GM19324 (cell line): ENCODE results near the gene PGP.
"Not testable (repeated sequence)": the region's sequence is repeated elsewhere in the genome, so short reads cannot be mapped to it uniquely, and the experiment has no call there.

Experiments used
- ATAC-seq: cut with Tn5 transposase; IDR thresholded peaks from one replicate; pipeline ENCODE4 v1.9.1; 2021; ENCODE audit warnings: mild to moderate bottlenecking, moderate library complexity; ENCODE audit not compliant: unreplicated experiment, low FRiP score

PGP gene

DNA sequence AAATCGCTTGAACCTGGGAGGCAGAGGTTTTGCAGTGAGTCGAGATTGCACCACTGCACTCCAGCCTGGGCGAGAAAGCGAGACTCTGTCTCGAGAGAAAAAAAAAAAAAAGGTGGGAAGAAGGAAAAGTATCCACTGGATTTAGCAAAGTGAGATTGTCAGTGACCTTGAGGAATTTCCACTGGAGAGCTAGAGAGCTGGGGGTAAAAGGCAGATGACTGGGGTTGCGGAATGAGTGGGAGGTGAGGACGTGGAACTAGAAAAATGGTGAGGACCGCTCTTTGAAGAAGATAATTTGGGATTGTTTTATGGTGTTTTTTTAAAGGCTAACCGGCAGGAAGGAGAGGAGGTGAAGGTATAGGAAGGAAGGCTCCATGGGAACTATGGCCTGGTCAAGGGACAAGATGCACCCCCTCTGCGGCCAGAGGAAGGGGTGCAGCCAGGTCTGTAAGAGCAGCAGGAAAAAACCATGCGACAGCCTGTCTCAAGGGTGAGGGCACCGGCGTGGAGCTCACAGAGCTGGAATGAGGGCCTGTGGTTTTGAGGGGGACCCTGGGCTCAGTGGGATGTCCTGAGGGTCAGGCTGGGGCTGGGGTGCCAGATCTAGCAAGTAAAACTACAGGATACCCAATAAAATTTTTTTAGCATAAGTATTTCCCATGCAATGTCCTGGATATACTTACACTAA, 10.1 kb downstream of the PGP start:
- no peak for ATAC-seq

- not testable (repeated sequence) for ATAC-seq
Observed at GRCh38 chr16:2203119-2203688, 11.4 kb downstream of the PGP start.

DNA sequence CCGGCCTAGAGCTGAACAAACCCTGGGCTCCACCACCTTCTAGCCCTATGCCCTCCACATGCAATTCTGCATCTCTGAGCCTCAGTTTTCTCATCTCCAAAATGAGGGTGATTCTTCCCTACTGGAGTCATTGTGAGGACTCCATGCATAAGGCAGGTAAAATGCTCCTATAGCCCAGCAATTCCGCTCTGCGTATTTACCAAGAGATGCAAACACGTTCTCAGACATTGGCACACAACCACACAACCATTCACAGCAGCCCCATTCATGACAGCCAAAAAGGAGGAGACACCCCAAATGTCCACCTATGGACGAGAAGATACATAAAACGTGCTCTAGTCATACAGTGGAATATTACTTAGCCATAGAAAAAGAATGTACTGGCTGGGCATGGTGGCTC, 14.3 kb downstream of the PGP start:
- no peak for ATAC-seq

- ATAC-seq, result no peak
Observed at GRCh38 chr16:2199621-2200139, 15.0 kb downstream of the PGP start.

GRCh38 chr16:2199095-2199494, 15.5 kb downstream of the PGP start:
- no peak for ATAC-seq

- no peak for ATAC-seq
Observed at GRCh38 chr16:2198283-2198682, 16.4 kb downstream of the PGP start.

GRCh38 chr16:2197765-2198164, 16.9 kb downstream of the PGP start:
- no peak for ATAC-seq

- ATAC-seq, result no peak
Observed at GRCh38 chr16:2196981-2197511, 17.6 kb downstream of the PGP start.

DNA sequence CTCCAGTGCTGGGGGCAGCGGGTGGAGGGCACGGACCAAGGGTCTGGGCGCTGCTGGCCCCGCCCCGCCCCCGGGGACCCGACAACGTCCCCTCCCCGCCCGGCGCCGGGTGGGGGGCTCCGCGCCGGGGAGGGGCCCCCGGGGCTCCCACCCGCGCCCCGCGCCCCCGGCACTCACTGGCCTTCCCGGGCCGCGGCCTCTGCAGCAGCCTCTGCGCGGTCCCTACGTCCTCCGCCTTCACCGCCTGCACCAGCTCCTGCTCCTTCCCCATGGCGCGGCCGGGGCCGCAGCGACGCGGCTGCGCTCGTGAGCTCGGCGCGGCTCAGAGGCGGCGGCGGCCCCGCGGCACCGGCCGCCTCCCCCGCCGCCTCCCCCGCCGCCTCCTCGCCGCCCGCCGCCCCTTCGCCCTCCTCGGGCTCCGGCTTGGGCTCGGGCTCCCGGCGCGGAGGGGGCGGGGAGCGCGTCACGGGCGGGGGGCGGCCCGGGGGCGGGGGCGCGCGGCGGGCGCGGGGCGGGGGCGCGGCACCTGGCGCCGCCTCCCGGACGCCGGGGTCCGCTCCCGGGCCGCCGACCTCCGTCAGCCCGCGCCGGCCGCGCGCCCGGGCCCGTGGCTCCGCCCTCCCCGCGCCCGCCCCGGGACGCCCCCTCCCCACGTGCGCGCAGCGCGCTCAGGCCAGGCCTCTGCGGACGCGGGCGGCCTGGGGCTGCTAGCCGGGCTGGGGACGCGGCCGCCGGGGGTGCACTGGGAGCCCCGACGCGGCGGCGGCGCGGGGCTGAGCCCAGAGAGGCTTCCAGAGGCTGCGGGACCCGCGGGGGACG, 18.3 kb downstream of the PGP start, which contains the start of gene CASKIN1:
TSS of gene CASKIN1 (minus strand) at position 444 of the 819 bp plus-strand sequence. CDS start at position 271, 173 bp downstream.
- no peak for ATAC-seq

DNA sequence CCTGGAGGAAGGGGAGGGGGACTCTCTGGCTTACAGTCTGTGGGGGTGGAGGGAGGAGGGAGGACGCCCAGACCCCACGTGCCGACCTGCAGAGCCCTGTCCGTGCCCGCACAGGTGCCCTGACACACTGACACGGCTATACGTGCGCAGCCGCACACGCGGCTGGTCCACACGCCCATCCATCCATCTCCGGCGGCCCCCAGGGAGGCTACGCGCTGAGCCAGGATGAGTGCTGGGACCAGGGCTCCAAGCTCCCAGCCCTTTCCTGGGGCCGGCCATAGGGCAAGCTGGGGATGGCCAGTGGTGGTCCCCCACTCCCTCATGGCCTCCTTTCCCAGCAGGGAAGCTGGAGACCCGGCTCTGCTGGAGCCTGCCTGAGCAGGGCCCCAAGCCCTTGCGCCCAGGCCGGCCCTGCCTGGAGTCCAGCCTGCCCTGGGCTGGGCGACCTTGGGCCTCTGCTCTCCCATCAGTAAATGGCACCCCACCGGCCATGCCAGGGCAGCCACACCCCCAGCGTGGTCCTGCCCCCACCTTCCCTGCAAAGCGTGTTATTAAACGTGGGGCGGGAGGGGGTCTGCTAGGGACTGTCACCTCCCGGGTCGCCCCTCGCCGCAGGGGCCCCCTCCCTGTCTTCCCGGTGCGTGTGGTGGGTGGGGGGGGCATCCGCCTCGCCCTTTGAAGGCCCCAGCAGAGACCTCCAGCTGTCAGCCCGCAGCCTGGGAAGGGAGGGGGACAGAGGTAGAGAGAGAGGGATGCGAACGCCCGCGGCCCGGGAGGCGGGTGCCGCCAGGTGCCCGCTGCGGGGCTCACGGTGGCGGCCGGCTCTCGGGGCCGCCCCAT, 19.1 kb downstream of the PGP start:
- ATAC-seq, result no peak

DNA sequence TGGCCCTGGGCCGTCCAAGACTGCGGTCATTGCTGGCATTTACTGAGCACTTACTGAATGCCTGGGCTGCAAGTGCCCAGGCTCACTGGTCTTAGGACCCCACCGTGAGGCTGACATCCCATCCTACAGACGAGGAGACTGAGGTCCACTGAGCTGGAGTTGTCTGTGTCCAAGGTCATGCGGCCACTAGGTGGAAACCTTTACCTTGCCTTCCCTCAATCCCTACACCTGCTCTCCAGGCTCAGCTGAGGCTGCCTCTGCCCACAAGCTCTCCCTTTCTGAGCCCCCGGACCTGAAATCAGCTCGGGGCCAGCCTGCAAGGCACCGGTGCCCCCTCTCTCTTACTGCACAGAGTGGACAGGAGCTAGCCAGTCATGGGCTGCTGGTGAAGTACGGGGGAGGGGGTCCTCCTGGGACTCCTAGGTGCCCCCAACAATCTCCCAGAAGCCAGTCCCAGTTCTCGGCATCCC, 19.8 kb downstream of the PGP start:
- no peak for ATAC-seq

GRCh38 chr16:2194166-2194834, 20.3 kb downstream of the PGP start:
- no peak for ATAC-seq

DNA sequence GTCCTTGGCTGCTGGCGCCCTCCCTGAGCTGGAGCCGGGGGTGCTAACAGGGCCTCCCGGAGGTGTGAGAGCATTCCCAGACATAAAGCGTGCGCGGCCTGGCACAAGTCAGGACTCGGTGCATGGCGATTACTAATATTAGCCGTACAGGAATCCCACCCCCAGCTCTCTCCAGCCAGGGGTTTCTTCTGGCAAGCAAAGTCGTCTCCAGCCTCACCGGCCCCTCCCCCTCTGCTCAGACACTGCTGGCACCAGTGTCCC, 23.3 kb downstream of the PGP start:
- no peak for ATAC-seq

DNA sequence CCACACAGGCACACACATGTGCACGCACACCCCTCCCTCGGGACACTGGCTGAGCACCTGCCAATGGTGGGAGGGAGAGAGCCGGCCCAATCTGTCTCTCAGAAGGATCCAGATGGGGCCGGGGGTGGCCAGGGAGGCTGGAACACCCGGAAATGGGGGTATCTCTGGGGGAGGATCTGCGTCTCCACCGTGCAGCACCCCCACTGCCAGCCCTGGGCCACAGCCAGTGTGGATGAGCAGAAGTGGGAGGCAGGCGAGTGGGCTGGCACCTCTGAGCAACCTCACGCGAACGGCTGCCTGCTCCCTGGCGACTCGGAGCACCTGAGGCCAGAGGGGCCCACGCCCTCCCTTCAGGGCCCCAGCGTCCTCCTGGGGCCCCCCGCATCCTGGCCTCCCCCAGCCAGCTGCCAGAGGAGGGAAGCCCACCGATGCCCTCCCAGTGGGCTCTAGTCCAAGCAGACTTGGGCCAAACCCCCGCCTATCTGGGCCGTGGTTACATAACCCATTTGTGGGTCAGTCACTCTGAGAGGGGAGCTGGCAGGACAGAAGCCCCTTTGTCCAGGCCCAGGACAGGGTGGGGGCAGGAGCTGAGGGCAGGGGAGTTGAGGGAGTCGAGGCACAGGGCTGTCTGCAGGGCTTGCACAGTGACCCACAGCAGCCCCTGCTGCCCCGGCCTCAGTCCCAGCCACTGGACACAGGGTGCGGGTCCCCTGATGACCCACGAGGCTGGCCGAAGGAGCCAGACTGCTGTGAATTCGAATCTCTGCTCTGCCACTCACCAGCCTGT, 23.8 kb downstream of the PGP start:
- ATAC-seq, result no peak

DNA sequence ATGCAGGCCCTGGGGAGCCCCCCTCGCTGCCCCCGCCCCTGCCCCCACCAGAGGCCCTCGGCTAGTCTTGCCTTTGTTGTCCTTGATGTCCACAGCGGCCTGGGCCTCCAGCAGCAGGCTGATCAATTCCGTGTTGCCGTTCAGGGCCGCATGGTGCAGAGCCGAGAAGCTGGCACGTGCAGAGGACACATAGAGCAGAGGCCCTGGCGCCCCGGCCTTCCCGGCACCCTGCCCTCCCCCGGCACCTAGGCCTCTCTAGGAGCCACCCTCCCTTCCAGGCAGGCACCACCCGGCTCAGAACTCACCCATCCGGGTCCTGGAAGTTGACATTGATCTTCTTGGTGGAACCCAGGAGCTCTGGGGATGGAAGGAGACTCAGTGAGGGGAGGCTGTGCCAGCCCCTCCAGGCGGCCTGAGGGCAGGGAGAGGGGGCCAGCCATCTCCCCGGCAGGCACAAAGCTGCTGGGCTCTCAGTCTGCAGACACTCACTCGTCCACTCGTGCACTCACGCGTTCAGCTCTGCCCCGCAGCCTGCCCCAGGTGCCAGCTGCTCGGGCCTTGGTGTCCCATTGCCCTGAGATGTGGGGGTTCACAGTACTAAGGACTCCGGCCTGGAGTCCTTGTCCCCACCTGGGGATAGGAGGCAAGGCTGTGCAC, 24.5 kb downstream of the PGP start:
- ATAC-seq, result no peak

DNA sequence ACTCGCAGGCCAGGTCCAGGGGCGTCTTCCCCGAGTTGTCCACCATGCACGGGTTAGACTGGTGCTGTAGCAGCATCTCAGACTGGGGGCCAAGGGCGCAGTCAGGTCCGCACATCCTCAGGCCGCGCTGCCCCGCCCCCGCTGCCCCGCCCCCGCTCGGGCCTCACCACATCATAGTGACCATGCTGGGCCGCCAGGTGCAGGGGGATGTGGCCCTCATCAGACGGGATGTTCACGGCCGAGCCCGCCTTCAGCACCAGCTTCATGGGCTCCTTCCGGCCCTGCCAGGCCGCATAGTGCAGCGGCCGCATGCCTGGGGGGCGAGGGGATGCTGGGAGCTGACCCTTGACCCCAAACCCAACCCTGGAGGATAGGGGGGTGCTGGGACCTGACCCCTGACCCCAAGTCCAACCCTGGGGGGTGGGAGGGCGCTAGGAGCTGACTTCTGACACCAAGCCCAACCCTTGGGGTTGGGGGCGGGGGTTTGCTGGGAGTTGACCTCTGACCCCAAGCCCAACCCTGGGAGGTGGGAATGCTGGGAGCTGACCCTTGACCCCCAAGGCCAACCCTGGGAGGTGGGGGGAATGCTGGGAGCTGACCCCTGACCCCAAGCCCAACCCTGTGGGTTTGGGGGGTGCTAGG, 25.3 kb downstream of the PGP start:
- no peak for ATAC-seq

DNA sequence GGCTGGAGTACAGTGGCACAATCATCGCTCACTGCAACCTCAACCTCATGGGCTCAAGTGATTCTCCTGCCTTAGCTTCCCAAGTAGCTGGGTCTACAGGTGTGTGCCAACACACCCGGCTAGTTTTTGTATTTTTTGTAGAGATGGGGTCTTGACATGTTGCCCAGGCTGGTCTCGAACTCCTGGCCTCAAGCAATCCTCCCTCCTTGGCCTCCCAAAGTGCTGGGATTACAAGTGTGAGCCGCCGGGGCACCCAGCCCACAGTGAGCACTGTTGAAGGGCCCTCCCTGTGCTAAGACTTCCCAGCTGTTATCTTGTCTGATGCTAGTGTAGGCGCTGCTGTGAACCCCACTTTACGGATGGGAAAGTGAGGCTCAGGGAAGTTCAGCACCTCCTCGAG, 26.2 kb downstream of the PGP start:
- ATAC-seq, result no peak

DNA sequence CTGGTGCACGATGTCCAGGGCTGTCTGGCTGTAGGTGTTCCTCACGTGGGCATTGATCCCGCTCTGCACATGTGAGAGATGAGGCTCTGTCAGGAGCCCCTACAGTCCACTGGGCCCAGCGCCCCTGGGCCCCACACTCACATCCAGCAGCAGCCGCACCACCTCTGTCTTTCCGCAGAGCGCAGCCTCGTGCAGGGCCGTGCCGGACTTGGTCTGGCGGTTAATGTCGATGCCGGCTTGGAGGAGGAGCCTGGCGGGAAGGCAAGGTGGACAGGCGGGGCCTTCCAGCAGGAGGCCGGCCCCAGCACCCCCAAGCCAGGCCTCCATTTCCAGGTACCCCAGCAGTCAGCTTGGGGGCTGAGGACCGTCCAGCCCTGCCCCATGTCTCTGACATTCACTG, 27.4 kb downstream of the PGP start:
- ATAC-seq, result no peak
